SH-SY5Y (cell line): ENCODE measurements around the gene TMCO4.

Experiments
- GATA2 ChIP-seq: IDR thresholded peaks from 2 replicates; pipeline ENCODE4 v1.6.1; 2011; ENCODE audit warnings: mild to moderate bottlenecking, low read depth, low read length
- GATA3 ChIP-seq: IDR thresholded peaks from 2 replicates; pipeline ENCODE4 v1.6.1; 2011; ENCODE audit warnings: low read depth, mild to moderate bottlenecking, low read length, moderate library complexity

The TMCO4 gene

GRCh38 chr1:19633106-19633505, 166.6 kb downstream of the TMCO4 start:
- no peak for TF ChIP-seq GATA3
- no peak for TF ChIP-seq GATA2
